CD4-positive, CD25-positive, alpha-beta regulatory T cell (primary cell): Measurements from ENCODE around the gene NFRKB. TPM values are rescaled to one million over a fixed set of nuclear protein-coding genes. Genes with fewer than 3 reads are reported as not detected.
"Not testable (repeated sequence)": the region's sequence is repeated elsewhere in the genome, so short reads cannot be mapped to it uniquely, and the experiment has no call there.

Experiments
- ATAC-seq, 2 donors: fragments of 150-1000 bp; cut with Tn5 transposase; one replicate each; pipeline ENCODE4 v1.10.0; 2021; ENCODE audit warnings: low read depth in 2 of 2, moderate number of reproducible peaks in 2 of 2, moderate library complexity in 1 of 2
- DNase-seq, 3 donors: peaks; one replicate each; pipeline versions ENCODE4 v3.0.0 to v3.0.0-alpha.2; 2012 to 2022; ENCODE audit warnings: mixed read lengths in 1 of 3
- H3K27ac ChIP-seq: one replicate; pipeline ENCODE4 v1.7.0; 2013; ENCODE audit warnings: mild to moderate bottlenecking, low read length; ENCODE audit not compliant: insufficient read depth, poor library complexity, severe bottlenecking
- H3K27me3 ChIP-seq: one replicate; pipeline ENCODE4 v1.7.0; 2013; ENCODE audit warnings: low read length; ENCODE audit not compliant: control insufficient read depth, insufficient read depth
- H3K36me3 ChIP-seq: one replicate; pipeline ENCODE4 v1.7.0; 2013; ENCODE audit warnings: mild to moderate bottlenecking, low read length, moderate library complexity; ENCODE audit not compliant: control insufficient read depth, insufficient read depth
- H3K4me1 ChIP-seq: 2 replicates; pipeline ENCODE4 v1.7.0; 2013; ENCODE audit warnings: mild to moderate bottlenecking, low read length; ENCODE audit not compliant: insufficient read depth, control insufficient read depth, poor library complexity, severe bottlenecking
- H3K4me3 ChIP-seq: one replicate; pipeline ENCODE4 v1.7.0; 2013; ENCODE audit warnings: low read depth, mild to moderate bottlenecking, low read length, moderate library complexity
- H3K9me3 ChIP-seq, 2 experiments: 1 replicate in 1 of 2; 2 replicates in 1 of 2; pipeline ENCODE4 v1.7.0; 2013; ENCODE audit warnings: low read length in 2 of 2, mild to moderate bottlenecking in 1 of 2, moderate library complexity in 1 of 2; ENCODE audit not compliant: control insufficient read depth in 2 of 2
- H3K27ac Mint-ChIP-seq, 3 donors: one replicate each; pipeline ENCODE4 v1.8.0; 2020 to 2022; ENCODE audit warnings: mild to moderate bottlenecking in 3 of 3, mixed read lengths in 3 of 3, moderate library complexity in 2 of 3
- H3K27me3 Mint-ChIP-seq: one replicate; pipeline ENCODE4 v1.8.0; 2022; ENCODE audit warnings: mild to moderate bottlenecking, mixed read lengths
- H3K36me3 Mint-ChIP-seq: one replicate; pipeline ENCODE4 v1.8.0; 2020; ENCODE audit warnings: mixed read lengths
- H3K4me1 Mint-ChIP-seq, 4 donors: one replicate each; pipeline ENCODE4 v1.8.0; 2020 to 2022; ENCODE audit warnings: mixed read lengths in 4 of 4, mild to moderate bottlenecking in 1 of 4
- H3K4me3 Mint-ChIP-seq, 4 donors: one replicate each; pipeline ENCODE4 v1.8.0; 2020 to 2022; ENCODE audit warnings: mild to moderate bottlenecking in 4 of 4, mixed read lengths in 4 of 4, moderate library complexity in 3 of 4
- H3K9me3 Mint-ChIP-seq, 7 donors: one replicate each; pipeline ENCODE4 v1.8.0; 2020 to 2022; ENCODE audit warnings: mixed read lengths in 7 of 7, mild to moderate bottlenecking in 3 of 7, moderate library complexity in 2 of 7
- polyA plus RNA-seq, 4 donors: library from polyadenylated mRNA; unstranded; fragments of 300-500 nt; fragmentation: Illumina TruSeq; gene quantifications; one replicate each; pipeline ENCODE4 v1.2.3, GENCODE V29; 2021
- total RNA-seq: library from RNA; stranded (reverse); gene quantifications from one replicate; pipeline ENCODE4 v1.2.3, GENCODE V29; 2022

The NFRKB gene
- total and polyA plus RNA-seq, 5 donors from 2014 or later, result 12.8 to 41.0 (median 20.4) TPM

- H3K36me3 Mint-ChIP-seq, result peaks cover 86% of the 10 kb centered on the region
- H3K27ac Mint-ChIP-seq, H3K4me3 ChIP-seq, H3K27ac ChIP-seq, H3K27me3 ChIP-seq, H3K4me1 ChIP-seq, H3K27me3 Mint-ChIP-seq, H3K9me3 ChIP-seq, DNase-seq, ATAC-seq, H3K4me3 Mint-ChIP-seq, H3K9me3 Mint-ChIP-seq: not testable (repeated sequence)
- H3K4me1 Mint-ChIP-seq, result peaks cover 0 to 19% (median 7%) of the 10 kb centered on the region in 4 donors
- peaks cover 89% of the 10 kb centered on the region for H3K36me3 ChIP-seq
These were observed 26.8 kb downstream of the NFRKB start for GRCh38 chr11:129868626-129869025.

- H3K36me3 Mint-ChIP-seq, result peaks cover 81% of the 10 kb centered on the region
- H3K27ac Mint-ChIP-seq, result peak overlapping the region; percentile 68 to 84 (median 74)
- H3K4me1 Mint-ChIP-seq, result peaks cover 5 to 31% (median 9%) of the 10 kb centered on the region in 4 donors
- H3K4me3 Mint-ChIP-seq, result no peak overlapping the region
- H3K27me3 ChIP-seq, result no peaks in the 10 kb centered on the region
- no peak overlapping the region for H3K27ac ChIP-seq
- ATAC-seq (no peak), DNase-seq (no peak)
- no peaks in the 10 kb centered on the region for H3K9me3 ChIP-seq
- H3K9me3 Mint-ChIP-seq, result no peaks in the 10 kb centered on the region
- H3K4me3 ChIP-seq, result no peak overlapping the region
- peaks cover 3% of the 10 kb centered on the region for H3K4me1 ChIP-seq
- H3K36me3 ChIP-seq, result peaks cover 74% of the 10 kb centered on the region
- H3K27me3 Mint-ChIP-seq, result no peaks in the 10 kb centered on the region
These were observed 29.1 kb downstream of the NFRKB start for GRCh38 chr11:129866311-129866710.

- Histone ChIP-seq H3K36me3 (peaks cover 71% of the 10 kb centered on the region), H3K9me3 (no peaks in the 10 kb centered on the region), H3K4me1 (peaks cover 6% of the 10 kb centered on the region), H3K4me3 (no peak overlapping the region), H3K27me3 (no peaks in the 10 kb centered on the region), H3K27ac (no peak overlapping the region)
- H3K4me1 Mint-ChIP-seq, result peaks cover 1 to 37% (median 12%) of the 10 kb centered on the region in 4 donors
- peak overlapping the region; percentile 68 to 89 (median 74) for H3K27ac Mint-ChIP-seq
- no peaks in the 10 kb centered on the region for H3K9me3 Mint-ChIP-seq
- H3K27me3 Mint-ChIP-seq, result no peaks in the 10 kb centered on the region
- H3K4me3 Mint-ChIP-seq, result no peak overlapping the region
- DNase-seq (no peak), ATAC-seq (no peak)
- H3K36me3 Mint-ChIP-seq, result peaks cover 75% of the 10 kb centered on the region
These were observed 29.7 kb downstream of the NFRKB start for GRCh38 chr11:129865701-129866100.

- Histone ChIP-seq H3K27me3 (no peaks in the 10 kb centered on the region), H3K36me3 (peaks cover 63% of the 10 kb centered on the region), H3K9me3 (no peaks in the 10 kb centered on the region), H3K27ac (no peak overlapping the region), H3K4me3 (no peak overlapping the region), H3K4me1 (peaks cover 9% of the 10 kb centered on the region)
- Mint-ChIP-seq H3K4me3 (no peak overlapping the region), H3K27ac (peak overlapping the region in 2 of 3 donors; percentile 74 to 80), H3K9me3 (no peaks in the 10 kb centered on the region), H3K27me3 (no peaks in the 10 kb centered on the region), H3K4me1 (peaks cover 0 to 45% (median 14%) of the 10 kb centered on the region in 4 donors), H3K36me3 (peaks cover 68% of the 10 kb centered on the region)
- ATAC-seq, result no peak
- DNase-seq, result no peak
These were observed 30.6 kb downstream of the NFRKB start for GRCh38 chr11:129864811-129865210.

- peaks cover 0 to 56% (median 21%) of the 10 kb centered on the region in 4 donors for H3K4me1 Mint-ChIP-seq
- H3K9me3 ChIP-seq, result no peaks in the 10 kb centered on the region
- H3K9me3 Mint-ChIP-seq, result no peaks in the 10 kb centered on the region
- ATAC-seq (no peak), DNase-seq (no peak)
- peaks cover 53% of the 10 kb centered on the region for H3K36me3 Mint-ChIP-seq
- peaks cover 42% of the 10 kb centered on the region for H3K36me3 ChIP-seq
- no peak overlapping the region for H3K27ac ChIP-seq
- H3K27ac Mint-ChIP-seq, result peak overlapping the region; percentile 95 to 99 (median 97)
- no peak overlapping the region for H3K4me3 ChIP-seq
- no peaks in the 10 kb centered on the region for H3K27me3 ChIP-seq
- H3K4me1 ChIP-seq, result peaks cover 9% of the 10 kb centered on the region
- H3K27me3 Mint-ChIP-seq, result no peaks in the 10 kb centered on the region
- H3K4me3 Mint-ChIP-seq, result peak overlapping the region in 1 of 4 donors; percentile 73
These were observed 33.5 kb downstream of the NFRKB start for GRCh38 chr11:129861702-129862522.

GRCh38 chr11:129856036-129856435 is 39.3 kb downstream of the NFRKB start:
- Mint-ChIP-seq H3K27ac (peak overlapping the region in 2 of 3 donors; percentile 71 to 99), H3K4me1 (peaks cover 0 to 68% (median 31%) of the 10 kb centered on the region in 4 donors), H3K9me3 (no peaks in the 10 kb centered on the region), H3K27me3 (no peaks in the 10 kb centered on the region), H3K4me3 (no peak overlapping the region), H3K36me3 (peaks cover 8% of the 10 kb centered on the region)
- peaks cover 3% of the 10 kb centered on the region for H3K36me3 ChIP-seq
- H3K27ac ChIP-seq, result no peak overlapping the region
- H3K9me3 ChIP-seq, result no peaks in the 10 kb centered on the region
- H3K4me1 ChIP-seq, result peaks cover 19% of the 10 kb centered on the region
- ATAC-seq (no peak), DNase-seq (no peak)
- H3K27me3 ChIP-seq, result no peaks in the 10 kb centered on the region
- H3K4me3 ChIP-seq, result no peak overlapping the region

- no peak overlapping the region for H3K4me3 ChIP-seq
- H3K27me3 Mint-ChIP-seq, result no peaks in the 10 kb centered on the region
- no peak overlapping the region for H3K4me3 Mint-ChIP-seq
- ATAC-seq (no peak), DNase-seq (no peak)
- H3K27me3 ChIP-seq, result no peaks in the 10 kb centered on the region
- H3K36me3 ChIP-seq, result peaks cover 2% of the 10 kb centered on the region
- H3K4me1 Mint-ChIP-seq, result peaks cover 0 to 60% (median 28%) of the 10 kb centered on the region in 4 donors
- peaks cover 14% of the 10 kb centered on the region for H3K4me1 ChIP-seq
- no peak overlapping the region for H3K27ac ChIP-seq
- H3K9me3 ChIP-seq, result no peaks in the 10 kb centered on the region
- H3K9me3 Mint-ChIP-seq, result no peaks in the 10 kb centered on the region
- H3K36me3 Mint-ChIP-seq, result peaks cover 8% of the 10 kb centered on the region
- peak overlapping the region; percentile 76 to 99 (median 98) for H3K27ac Mint-ChIP-seq
These were observed 40.3 kb downstream of the NFRKB start for GRCh38 chr11:129855086-129855485.
